Adrenal gland (tissue), 12 donors: Measurements from ENCODE around the gene ABL2. TPM values are rescaled to one million over a fixed set of nuclear protein-coding genes. Genes with fewer than 3 reads are reported as not detected.

Experiments used
- DNase-seq, 7 donors: peaks; one replicate each; pipeline ENCODE4 v3.0.0-alpha.2; 2019 to 2020
- H3K27ac ChIP-seq, 5 donors: fragments of 200-600 bp; sonication (generic) in 4 of 5; 1 replicate in 3 of 5; 2 replicates in 2 of 5; pipeline versions ENCODE4 v1.5.1 to v1.8.0; 2016 to 2020; ENCODE audit warnings: mild to moderate bottlenecking in 1 of 5
- H3K27me3 ChIP-seq: fragments of 200-600 bp; 2 replicates; pipeline ENCODE4 v1.8.0; 2021
- H3K36me3 ChIP-seq, 2 donors: fragments of 200-600 bp; replicated peaks in 1 of 2; 1 replicate in 1 of 2; 2 replicates in 1 of 2; pipeline versions ENCODE4 v1.5.1 to v1.8.0; 2018 to 2022
- H3K4me1 ChIP-seq, 2 donors: fragments of 200-600 bp; replicated peaks in 1 of 2; 1 replicate in 1 of 2; 2 replicates in 1 of 2; pipeline versions ENCODE4 v1.5.1 to v1.8.0; 2018 to 2021
- H3K4me3 ChIP-seq, 4 donors: fragments of 200-600 bp; sonication (generic) in 3 of 4; one replicate each; pipeline ENCODE4 v1.5.1; 2016 to 2018
- H3K9me3 ChIP-seq, 3 donors: fragments of 200-600 bp; sonication (generic) in 1 of 3; replicated peaks in 1 of 3; 1 replicate in 2 of 3; 2 replicates in 1 of 3; pipeline versions ENCODE4 v1.5.1 to v1.8.0; 2016 to 2021
- CTCF ChIP-seq, 6 experiments: fragments of 450-650 bp in 4 of 6; fragments of 200-600 bp in 2 of 6; sonication (generic) in 1 of 6; IDR thresholded peaks; 1 replicate in 5 of 6; 2 replicates in 1 of 6; pipeline versions ENCODE4 v1.5.1 to v1.8.0; 2016 to 2021; ENCODE audit warnings: antibody characterized with exemption in 6 of 6, mild to moderate bottlenecking in 2 of 6, moderate library complexity in 1 of 6
- POLR2A ChIP-seq, 2 donors: fragments of 450-650 bp; IDR thresholded peaks; one replicate each; pipeline ENCODE4 v1.6.1; 2017; ENCODE audit warnings: antibody characterized with exemption in 2 of 2, mild to moderate bottlenecking in 2 of 2, moderate library complexity in 1 of 2
- WGBS, 4 donors: extraction: QIAGEN DNeasy Blood & Tissue Kit in 2 of 4; methylation state at CpG; one replicate each; pipeline versions ENCODE4 v1.1.5 to v1.1.7; 2013 to 2017; 5-methylcytosine and 5-hydroxymethylcytosine counted together
- intact Hi-C, 2 donors: fragments of 100-400 bp; cut with DNase I; formaldehyde crosslinking; loops; one replicate each; pipeline versions ENCODE4 v1.14.1 to v1.15.0; 2022 to 2023
- polyA plus RNA-seq, 3 donors: library from polyadenylated mRNA; stranded (reverse); fragments of 200-250 nt in 2 of 3; fragments of 350-450 nt in 1 of 3; fragmentation: Illumina TruSeq in 1 of 3; extraction: RNeasy Lipid Tissue Mini Kit (QIAGEN cat#74804) in 1 of 3; gene quantifications; one replicate each; pipeline ENCODE4 v1.2.3, GENCODE V29; 2013 to 2014
- total RNA-seq, 9 donors: library from RNA; depleted of rRNA in 4 of 9; stranded (reverse); fragments of >200 nt in 4 of 9; fragments of 120-200 nt in 1 of 9; fragmentation: NEBNext Ultra II Directional in 1 of 9; extraction: Animal tissue kit (Norgen Biotek cat#: 25700) in 1 of 9; gene quantifications; one replicate each; pipeline versions ENCODE4 v1.1.0 to v1.2.4, GENCODE V29; 2013 to 2023
- donor health status: healthy with polysubstance abuse.
- donor health status: Bipolar disorder and iron deficiency.
- donor health status: DM: yes; HTN: yes; CAD: no.
- donor health status: DM: no; HTN: no; CAD: no.
- donor health status: DM: no; HTN: no; CAD: no.
- donor health status: DM: yes; HTN: yes; CAD: no.

The ABL2 gene
- total and polyA plus RNA-seq, 12 donors: 2.9 to 21.0 (median 10.0) TPM

- 73 to 79% (median 77%) methylated on average over 8 of the region's 8 CpGs for WGBS, 4 donors
- Histone ChIP-seq H3K9me3 (no peaks in the 10 kb centered on the region), H3K4me3 (no peak overlapping the region), H3K4me1 (peaks cover 8 to 10% of the 10 kb centered on the region in 2 donors), H3K27ac (peak overlapping the region in 1 of 5 donors; percentile 7), H3K36me3 (no peaks in the 10 kb centered on the region), H3K27me3 (no peaks in the 10 kb centered on the region)
- no peak for DNase-seq
- no peak for TF ChIP-seq CTCF (IDR thresholded peaks at IDR 0.05)
- TF ChIP-seq POLR2A (IDR thresholded peaks at IDR 0.05): no peak
- intact Hi-C loops: no loop called here
Measured at GRCh38 chr1:179166663-179167417, 62.6 kb downstream of the ABL2 start.

- Histone ChIP-seq H3K9me3 (no peaks in the 10 kb centered on the region), H3K36me3 (no peaks in the 10 kb centered on the region), H3K4me3 (no peak overlapping the region), H3K27me3 (no peaks in the 10 kb centered on the region), H3K4me1 (no peaks in the 10 kb centered on the region), H3K27ac (no peak overlapping the region)
- WGBS, 4 donors: 90 to 99% (median 95%) methylated on average over 1 of the region's 1 CpG
- no peak for DNase-seq
- TF ChIP-seq POLR2A (IDR thresholded peaks at IDR 0.05) (no peak), CTCF (IDR thresholded peaks at IDR 0.05) (no peak)
- intact Hi-C loops: no loop called here
Measured at GRCh38 chr1:179164494-179164893, 65.0 kb downstream of the ABL2 start.

GRCh38 chr1:179156708-179157107, 72.8 kb downstream of the ABL2 start:
- H3K4me1 ChIP-seq: no peaks in the 10 kb centered on the region
- TF ChIP-seq POLR2A (IDR thresholded peaks at IDR 0.05): no peak
- TF ChIP-seq CTCF (IDR thresholded peaks at IDR 0.05): no peak
- intact Hi-C loops: no loop called here
- DNase-seq: no peak
- 97 to 99% (median 98%) methylated on average over 6 of the region's 6 CpGs for WGBS, 4 donors
- no peak overlapping the region for H3K4me3 ChIP-seq
- H3K27ac ChIP-seq: no peak overlapping the region
- H3K9me3 ChIP-seq: no peaks in the 10 kb centered on the region
- H3K27me3 ChIP-seq: no peaks in the 10 kb centered on the region
- H3K36me3 ChIP-seq: no peaks in the 10 kb centered on the region

GRCh38 chr1:179156026-179156425, 73.5 kb downstream of the ABL2 start:
- H3K36me3 ChIP-seq: no peaks in the 10 kb centered on the region
- 88 to 92% (median 88%) methylated on average over 1 of the region's 1 CpG for WGBS, 4 donors
- no peaks in the 10 kb centered on the region for H3K4me1 ChIP-seq
- no peak overlapping the region for H3K27ac ChIP-seq
- H3K4me3 ChIP-seq: no peak overlapping the region
- intact Hi-C loops: no loop called here
- no peak for DNase-seq
- TF ChIP-seq CTCF (IDR thresholded peaks at IDR 0.05) (no peak), POLR2A (IDR thresholded peaks at IDR 0.05) (no peak)
- no peaks in the 10 kb centered on the region for H3K27me3 ChIP-seq
- no peaks in the 10 kb centered on the region for H3K9me3 ChIP-seq
